ENCODE measurements around the gene RASSF9. TPM values are rescaled to one million over a fixed set of nuclear protein-coding genes. Genes with fewer than 3 reads are reported as not detected.

Gene RASSF9
- total RNA-seq, 1 donor from 2014 or later: not detected

GRCh38 chr12:85759623-85760022 lies 76.6 kb downstream of the RASSF9 start:
- TF ChIP-seq CTCF (IDR thresholded peaks at IDR 0.05; ENCODE audit: partially characterized antibody, unreplicated experiment): no peak
- DNase-seq: no peak
- Mint-ChIP-seq H3K27ac (ENCODE audit: unreplicated experiment) (no peak overlapping the region), H3K9me3 (ENCODE audit: unreplicated experiment) (no peaks in the 10 kb centered on the region), H3K36me3 (ENCODE audit: unreplicated experiment) (peaks cover 10% of the 10 kb centered on the region), H3K27me3 (ENCODE audit: unreplicated experiment) (no peaks in the 10 kb centered on the region), H3K4me3 (ENCODE audit: unreplicated experiment) (no peak overlapping the region), H3K4me1 (ENCODE audit: low read depth, unreplicated experiment) (no peaks in the 10 kb centered on the region)

- H3K36me3 Mint-ChIP-seq (ENCODE audit: unreplicated experiment): peaks cover 12% of the 10 kb centered on the region
- H3K4me1 Mint-ChIP-seq (ENCODE audit: low read depth, unreplicated experiment): no peaks in the 10 kb centered on the region
- no peak overlapping the region for H3K4me3 Mint-ChIP-seq (ENCODE audit: unreplicated experiment)
- H3K9me3 Mint-ChIP-seq (ENCODE audit: unreplicated experiment): no peaks in the 10 kb centered on the region
- TF ChIP-seq CTCF (IDR thresholded peaks at IDR 0.05; ENCODE audit: partially characterized antibody, unreplicated experiment): no peak
- no peak overlapping the region for H3K27ac Mint-ChIP-seq (ENCODE audit: unreplicated experiment)
- no peak for DNase-seq
- no peaks in the 10 kb centered on the region for H3K27me3 Mint-ChIP-seq (ENCODE audit: unreplicated experiment)
These were observed 77.1 kb downstream of the RASSF9 start for GRCh38 chr12:85759091-85759490.

- Mint-ChIP-seq H3K36me3 (ENCODE audit: unreplicated experiment) (peaks cover 12% of the 10 kb centered on the region), H3K9me3 (ENCODE audit: unreplicated experiment) (no peaks in the 10 kb centered on the region), H3K27me3 (ENCODE audit: unreplicated experiment) (no peaks in the 10 kb centered on the region), H3K4me1 (ENCODE audit: low read depth, unreplicated experiment) (no peaks in the 10 kb centered on the region), H3K27ac (ENCODE audit: unreplicated experiment) (no peak overlapping the region), H3K4me3 (ENCODE audit: unreplicated experiment) (no peak overlapping the region)
- TF ChIP-seq CTCF (IDR thresholded peaks at IDR 0.05; ENCODE audit: partially characterized antibody, unreplicated experiment): no peak
- DNase-seq: no peak
These were observed 80.4 kb downstream of the RASSF9 start for GRCh38 chr12:85755760-85756159.

Other genes starting within 250 kb of the RASSF9 start
- gene NTS, start 37.9 kb upstream of the RASSF9 start, total RNA-seq (ENCODE audit: unreplicated experiment): 2.3 TPM